ENCODE data around the gene DLG2.

The DLG2 gene

DNA sequence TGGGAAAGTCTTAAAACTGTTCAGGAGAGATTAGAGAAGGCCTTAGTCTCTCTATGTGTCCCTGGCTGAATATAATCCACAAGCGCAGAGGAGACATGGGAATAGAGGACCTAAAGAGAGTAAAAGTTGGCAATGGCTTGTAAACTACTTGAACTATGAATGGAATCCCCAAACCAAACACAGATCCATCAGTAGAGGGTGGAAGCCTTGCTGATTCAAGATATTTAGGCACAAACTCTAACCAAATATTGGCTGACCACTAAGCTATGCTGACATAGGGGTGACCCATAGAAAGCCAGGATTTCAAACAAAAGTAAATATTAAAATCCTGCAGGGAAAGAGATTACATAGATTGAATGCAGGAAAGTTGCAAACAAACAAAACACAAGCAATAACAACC is 439.2 kb downstream of the DLG2 start:
- H3K27ac Mint-ChIP-seq = no peak overlapping the region
- H3K36me3 Mint-ChIP-seq = peaks cover 2% of the 10 kb centered on the region
- H3K9me3 Mint-ChIP-seq = peaks cover 3% of the 10 kb centered on the region
- H3K4me1 Mint-ChIP-seq = no peaks in the 10 kb centered on the region
- DNase-seq (ENCODE audit: low spot score in 2 of 2) (no peak), ATAC-seq (ENCODE audit: low read depth) (no peak)
- H3K4me3 Mint-ChIP-seq = no peak overlapping the region
- no peaks in the 10 kb centered on the region for H3K27me3 Mint-ChIP-seq

DNA sequence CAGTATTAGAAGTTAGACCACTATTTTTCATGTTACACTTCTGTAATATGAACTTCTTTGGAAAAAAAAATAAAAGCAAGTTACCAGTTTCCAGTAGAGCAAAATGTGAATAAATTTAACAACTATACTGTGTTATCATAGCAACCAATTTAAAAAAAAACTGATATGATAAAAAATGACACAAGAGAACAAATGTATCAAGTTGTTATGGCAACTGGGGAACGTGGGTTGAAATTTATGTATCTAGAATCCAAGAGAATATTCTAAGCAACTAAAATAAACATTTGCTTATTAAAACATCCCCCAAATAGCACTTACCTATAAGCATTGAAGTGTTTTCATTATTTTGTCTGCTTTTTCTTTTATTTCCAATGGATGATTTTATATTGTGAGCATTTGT is 442.4 kb downstream of the DLG2 start:
- ATAC-seq (ENCODE audit: low read depth) = no peak

DNA sequence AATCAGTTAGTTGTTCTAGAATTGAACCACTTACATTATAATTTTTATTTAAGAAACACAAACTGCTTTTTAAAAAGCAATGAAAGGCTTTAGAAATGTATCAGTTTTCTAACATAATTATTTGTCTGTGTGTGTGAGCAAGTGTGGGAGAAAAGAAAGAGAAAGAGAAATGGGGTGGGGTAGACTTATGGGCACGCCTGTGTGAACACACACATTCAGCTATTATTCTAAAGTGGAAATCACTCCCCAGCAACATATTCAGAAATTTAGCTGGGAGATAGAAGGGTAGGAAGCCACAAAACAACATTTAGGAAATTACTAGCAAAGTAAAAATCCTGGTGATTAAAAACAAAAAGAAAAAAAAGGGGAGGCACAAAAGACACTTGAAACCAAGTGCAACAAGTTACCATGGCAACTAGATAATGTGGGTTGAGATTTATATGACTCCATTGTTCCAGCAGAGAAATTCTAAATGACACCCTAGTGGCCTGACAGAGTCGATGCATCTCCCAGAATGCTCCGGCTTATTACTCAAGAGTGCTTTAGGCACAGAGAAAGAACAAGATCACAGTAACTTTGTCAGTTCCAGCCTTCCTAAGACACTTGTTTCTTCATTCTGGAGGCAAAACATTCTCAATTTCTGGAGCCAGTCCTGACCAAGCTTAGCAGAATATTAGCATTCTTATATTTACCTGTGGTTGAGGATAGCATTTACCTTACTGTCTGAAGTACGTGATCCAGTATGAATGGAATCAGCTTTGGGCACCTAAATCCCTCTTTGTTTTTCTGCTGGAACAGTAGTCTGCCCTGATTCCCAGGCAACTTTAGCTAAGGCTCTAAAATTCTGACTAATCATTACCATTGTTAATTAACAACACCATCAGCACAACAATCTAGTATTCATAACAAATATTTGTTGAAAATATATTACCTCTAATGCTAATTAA is 444.4 kb downstream of the DLG2 start:
- no peaks in the 10 kb centered on the region for H3K9me3 Mint-ChIP-seq
- H3K36me3 Mint-ChIP-seq = no peaks in the 10 kb centered on the region
- H3K4me1 Mint-ChIP-seq = peaks cover 6% of the 10 kb centered on the region
- no peaks in the 10 kb centered on the region for H3K27me3 Mint-ChIP-seq
- H3K4me3 Mint-ChIP-seq = no peak overlapping the region
- H3K27ac Mint-ChIP-seq = no peak overlapping the region
- peak; percentile 92 for ATAC-seq (ENCODE audit: low read depth)
- DNase-seq (ENCODE audit: low spot score in 2 of 2) = peak in 1 of 2 donors; percentile 32

More for the DNA sequence above, 442.4 kb downstream of the DLG2 start:
- H3K4me1 Mint-ChIP-seq = peaks cover 6% of the 10 kb centered on the region
- no peak for DNase-seq (ENCODE audit: low spot score in 2 of 2)
- H3K4me3 Mint-ChIP-seq = no peak overlapping the region
- no peak overlapping the region for H3K27ac Mint-ChIP-seq
- peaks cover 3% of the 10 kb centered on the region for H3K9me3 Mint-ChIP-seq
- no peaks in the 10 kb centered on the region for H3K27me3 Mint-ChIP-seq
- H3K36me3 Mint-ChIP-seq = peaks cover 2% of the 10 kb centered on the region

DNA sequence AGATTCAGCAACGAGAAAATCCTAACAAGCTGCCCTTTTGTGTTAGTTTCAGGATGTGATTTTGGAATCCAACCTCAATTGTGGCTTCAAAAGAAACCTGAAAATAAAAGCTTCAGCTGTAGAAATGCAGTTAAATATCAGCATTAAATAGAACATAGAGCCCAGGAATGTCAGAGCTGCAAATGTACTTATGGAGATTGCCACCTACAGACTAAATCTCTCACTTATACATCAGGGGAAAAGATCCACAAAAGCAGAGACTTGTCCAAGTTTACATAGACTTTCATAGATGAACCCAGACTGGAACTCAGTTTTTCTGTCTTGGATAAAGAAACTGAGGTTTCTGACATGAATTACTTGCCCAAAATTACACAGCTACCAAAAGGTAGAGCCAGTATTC is 446.6 kb downstream of the DLG2 start:
- Mint-ChIP-seq H3K4me3 (no peak overlapping the region), H3K36me3 (no peaks in the 10 kb centered on the region), H3K27ac (no peak overlapping the region), H3K9me3 (peaks cover 3% of the 10 kb centered on the region), H3K27me3 (no peaks in the 10 kb centered on the region), H3K4me1 (peaks cover 6% of the 10 kb centered on the region)
- ATAC-seq (ENCODE audit: low read depth) (no peak), DNase-seq (ENCODE audit: low spot score in 2 of 2) (no peak)

DNA sequence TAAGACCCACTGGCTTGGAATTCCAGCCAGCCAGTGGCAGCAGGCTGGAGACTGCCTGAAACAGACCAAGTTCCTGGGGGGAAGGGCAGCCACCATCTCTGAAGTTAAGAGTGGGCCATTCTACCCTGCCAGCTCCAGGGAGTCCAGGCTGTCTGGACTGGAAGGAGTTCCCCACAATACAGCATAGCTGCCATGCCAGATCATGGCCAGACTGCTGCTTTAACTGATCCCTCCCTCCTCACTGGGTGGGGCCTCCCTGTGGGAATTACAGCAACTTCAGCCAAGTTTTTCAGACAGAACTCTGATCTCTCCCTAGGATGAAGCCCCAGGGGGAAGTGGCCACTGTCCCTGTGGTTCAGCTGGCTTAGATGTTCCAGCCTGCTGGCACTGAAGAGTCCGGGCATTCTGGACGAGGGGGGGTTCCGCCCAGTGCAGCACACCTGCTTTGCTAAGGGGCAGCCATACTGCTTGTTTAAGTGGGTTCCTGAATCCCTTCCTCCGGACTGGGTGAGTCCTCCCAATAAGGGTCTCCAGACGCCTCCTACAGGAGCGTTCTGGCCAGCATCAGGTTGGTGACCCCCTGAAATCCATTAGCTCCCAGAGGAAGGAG is 455.4 kb downstream of the DLG2 start:
- Mint-ChIP-seq H3K27me3 (peaks cover 2% of the 10 kb centered on the region), H3K4me1 (peaks cover 3% of the 10 kb centered on the region), H3K36me3 (peaks cover 12% of the 10 kb centered on the region), H3K9me3 (peaks cover 15% of the 10 kb centered on the region), H3K27ac (no peak overlapping the region), H3K4me3 (no peak overlapping the region)
- ATAC-seq (ENCODE audit: low read depth) (no peak), DNase-seq (ENCODE audit: low spot score in 2 of 2) (no peak)

DNA sequence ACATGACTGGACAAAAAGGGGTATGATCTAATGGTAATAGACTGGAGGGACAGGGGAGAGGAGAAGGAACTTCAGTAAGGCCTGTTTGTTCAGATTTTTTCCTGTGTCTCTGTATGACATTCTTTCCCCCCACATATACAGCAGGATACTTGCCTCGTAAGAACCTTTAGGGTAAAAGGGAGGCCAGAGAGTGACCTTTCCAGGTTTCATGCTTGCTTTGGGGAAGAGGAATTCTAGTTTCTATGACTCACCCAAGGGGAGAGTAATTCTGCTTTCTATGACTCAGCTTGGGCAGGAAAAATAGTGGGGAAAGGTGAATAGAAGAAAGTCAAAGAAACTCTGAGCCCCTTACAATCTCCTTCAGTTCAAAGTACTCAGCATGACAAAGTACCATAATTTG is 457.0 kb downstream of the DLG2 start:
- Mint-ChIP-seq H3K36me3 (peaks cover 12% of the 10 kb centered on the region), H3K9me3 (peaks cover 12% of the 10 kb centered on the region), H3K4me3 (no peak overlapping the region), H3K27ac (no peak overlapping the region), H3K4me1 (peaks cover 8% of the 10 kb centered on the region), H3K27me3 (peaks cover 2% of the 10 kb centered on the region)
- DNase-seq (ENCODE audit: low spot score in 2 of 2) (no peak), ATAC-seq (ENCODE audit: low read depth) (no peak)

DNA sequence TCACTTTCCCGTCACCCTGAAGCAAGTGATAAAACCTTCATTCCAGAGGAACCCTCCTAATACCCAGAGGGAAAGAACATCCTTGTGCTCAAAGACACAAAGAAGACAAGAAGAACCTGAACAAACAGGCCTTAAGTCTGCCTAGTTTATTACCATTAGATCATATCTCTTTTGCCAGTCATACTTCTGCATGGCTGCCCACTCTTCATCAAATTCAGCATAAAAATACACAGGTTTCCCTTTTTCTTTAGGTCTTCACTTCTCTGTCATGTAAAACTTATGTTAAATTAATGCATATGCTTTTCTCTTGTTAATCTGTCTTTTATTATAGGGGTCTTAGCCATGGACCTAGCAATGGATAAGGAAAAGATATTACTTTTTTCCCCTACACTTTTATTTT is 459.7 kb downstream of the DLG2 start:
- peaks cover 2% of the 10 kb centered on the region for H3K27me3 Mint-ChIP-seq
- no peak overlapping the region for H3K4me3 Mint-ChIP-seq
- peaks cover under 1% of the 10 kb centered on the region for H3K9me3 Mint-ChIP-seq
- DNase-seq (ENCODE audit: low spot score in 2 of 2) (no peak), ATAC-seq (ENCODE audit: low read depth) (no peak)
- H3K27ac Mint-ChIP-seq = no peak overlapping the region
- H3K4me1 Mint-ChIP-seq = peaks cover 8% of the 10 kb centered on the region
- peaks cover 3% of the 10 kb centered on the region for H3K36me3 Mint-ChIP-seq

DNA sequence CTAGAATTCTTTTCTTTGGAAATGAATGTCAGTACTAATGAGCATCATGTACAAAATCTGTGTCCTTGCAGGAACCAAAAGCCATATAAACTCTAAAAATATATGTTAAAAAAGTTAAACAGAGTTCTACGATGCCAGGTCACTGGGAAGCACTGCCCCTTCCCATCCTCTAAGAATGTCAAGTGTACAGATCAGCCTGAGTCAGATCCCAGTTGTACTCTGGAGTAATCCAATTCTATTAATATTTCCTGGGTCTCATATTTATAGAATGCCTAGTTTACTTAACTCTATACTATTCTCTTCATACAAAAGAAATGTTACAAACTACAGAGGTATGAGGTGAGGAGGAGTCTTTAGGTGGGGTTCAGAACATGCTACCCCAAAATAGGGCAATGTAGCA is 460.1 kb downstream of the DLG2 start:
- ATAC-seq (ENCODE audit: low read depth) = no peak
- H3K27ac Mint-ChIP-seq = no peak overlapping the region
- H3K36me3 Mint-ChIP-seq = peaks cover 2% of the 10 kb centered on the region
- no peak for DNase-seq (ENCODE audit: low spot score in 2 of 2)
- no peak overlapping the region for H3K4me3 Mint-ChIP-seq
- H3K27me3 Mint-ChIP-seq = peaks cover 2% of the 10 kb centered on the region
- H3K9me3 Mint-ChIP-seq = no peaks in the 10 kb centered on the region
- H3K4me1 Mint-ChIP-seq = peaks cover 8% of the 10 kb centered on the region

DNA sequence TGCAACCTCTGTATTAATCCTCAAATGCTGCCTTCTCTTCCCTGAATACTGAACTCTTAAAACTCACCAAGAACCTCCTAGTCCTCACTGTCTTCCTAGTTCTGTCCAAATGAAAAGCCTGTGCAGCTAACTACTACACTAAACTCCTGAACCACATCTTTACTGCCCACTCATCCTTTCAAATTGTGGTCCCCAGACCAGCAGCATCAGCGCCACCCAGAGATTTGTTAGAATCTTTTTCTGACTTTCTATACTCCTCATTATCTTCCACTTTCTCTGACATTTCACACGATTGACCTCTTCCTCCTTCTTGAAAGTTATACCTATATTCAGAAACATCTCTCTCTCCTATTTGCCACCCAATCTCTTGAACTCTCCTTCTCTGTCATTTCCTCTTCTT is 461.3 kb downstream of the DLG2 start:
- ATAC-seq (ENCODE audit: low read depth) = no peak
- no peaks in the 10 kb centered on the region for H3K9me3 Mint-ChIP-seq
- H3K27me3 Mint-ChIP-seq = peaks cover 2% of the 10 kb centered on the region
- H3K4me1 Mint-ChIP-seq = peaks cover 6% of the 10 kb centered on the region
- no peak overlapping the region for H3K4me3 Mint-ChIP-seq
- DNase-seq (ENCODE audit: low spot score in 2 of 2) = no peak
- no peak overlapping the region for H3K27ac Mint-ChIP-seq
- H3K36me3 Mint-ChIP-seq = peaks cover 2% of the 10 kb centered on the region

DNA sequence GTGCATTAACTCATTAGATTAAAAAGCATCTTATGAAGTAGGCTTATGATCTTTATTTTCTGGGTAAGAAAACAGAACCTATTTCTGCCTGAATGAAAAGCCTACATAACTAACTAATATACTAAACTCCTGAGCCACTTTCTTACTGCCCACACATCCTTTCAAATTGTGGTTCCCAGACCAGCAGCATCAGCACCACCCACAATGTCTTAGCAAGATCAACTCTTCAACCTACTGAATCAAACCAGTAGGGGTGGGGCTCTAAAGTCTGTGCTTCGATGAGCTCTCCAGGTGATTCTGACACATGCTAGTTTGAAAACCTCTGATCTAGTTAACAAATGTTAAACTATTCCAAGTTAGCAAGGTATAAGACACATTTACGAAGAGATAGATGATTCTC is 462.4 kb downstream of the DLG2 start:
- Mint-ChIP-seq H3K4me1 (peaks cover 6% of the 10 kb centered on the region), H3K4me3 (no peak overlapping the region), H3K36me3 (no peaks in the 10 kb centered on the region), H3K27me3 (no peaks in the 10 kb centered on the region), H3K9me3 (no peaks in the 10 kb centered on the region), H3K27ac (peak overlapping the region; percentile 2)
- DNase-seq (ENCODE audit: low spot score in 2 of 2) (no peak), ATAC-seq (ENCODE audit: low read depth) (no peak)

DNA sequence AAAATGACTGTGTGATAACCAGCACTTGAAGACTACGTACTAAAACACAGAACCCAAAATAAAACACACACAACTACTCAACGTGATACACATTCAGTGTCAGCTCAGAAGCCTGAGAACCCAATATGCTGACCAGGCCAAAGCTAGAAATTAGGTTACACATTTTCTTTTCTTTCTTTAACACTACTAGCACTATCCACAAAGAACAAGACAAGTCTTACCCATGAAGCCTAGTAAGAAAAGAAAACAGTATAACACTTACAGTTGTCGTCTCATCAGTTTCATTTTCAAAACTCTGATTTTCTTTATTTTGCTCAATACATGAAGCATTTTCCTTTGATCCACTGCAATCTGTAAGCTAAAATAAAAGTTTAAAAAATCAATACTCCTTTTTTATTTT is 472.9 kb downstream of the DLG2 start:
- peaks cover 3% of the 10 kb centered on the region for H3K9me3 Mint-ChIP-seq
- H3K4me1 Mint-ChIP-seq = no peaks in the 10 kb centered on the region
- H3K36me3 Mint-ChIP-seq = peaks cover 4% of the 10 kb centered on the region
- H3K27me3 Mint-ChIP-seq = peaks cover 2% of the 10 kb centered on the region
- no peak overlapping the region for H3K27ac Mint-ChIP-seq
- DNase-seq (ENCODE audit: low spot score in 2 of 2) (no peak), ATAC-seq (ENCODE audit: low read depth) (no peak)
- no peak overlapping the region for H3K4me3 Mint-ChIP-seq

DNA sequence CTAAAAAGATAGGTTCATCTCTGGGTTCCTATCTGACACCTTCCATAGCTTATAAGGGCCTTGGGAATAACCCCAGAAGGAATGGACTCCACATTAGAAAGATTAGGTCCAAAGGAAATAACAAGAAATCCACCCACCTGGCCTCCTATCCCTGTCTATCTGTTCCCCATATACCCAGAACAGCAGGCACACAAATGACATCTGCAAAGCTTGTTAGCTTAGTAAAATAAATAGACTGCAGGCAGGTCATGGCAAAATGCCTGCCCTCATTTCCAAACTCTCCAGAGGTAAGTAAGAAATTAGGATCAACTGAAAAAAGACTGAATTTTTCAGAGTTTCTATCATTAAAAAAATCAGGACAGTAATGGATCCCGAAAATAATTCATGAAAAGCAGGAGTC is 489.5 kb downstream of the DLG2 start:
- Mint-ChIP-seq H3K27ac (no peak overlapping the region), H3K9me3 (peaks cover 9% of the 10 kb centered on the region), H3K36me3 (no peaks in the 10 kb centered on the region), H3K4me1 (no peaks in the 10 kb centered on the region), H3K27me3 (no peaks in the 10 kb centered on the region), H3K4me3 (no peak overlapping the region)
- no peak for DNase-seq (ENCODE audit: low spot score in 2 of 2)
- ATAC-seq (ENCODE audit: low read depth) = no peak

DNA sequence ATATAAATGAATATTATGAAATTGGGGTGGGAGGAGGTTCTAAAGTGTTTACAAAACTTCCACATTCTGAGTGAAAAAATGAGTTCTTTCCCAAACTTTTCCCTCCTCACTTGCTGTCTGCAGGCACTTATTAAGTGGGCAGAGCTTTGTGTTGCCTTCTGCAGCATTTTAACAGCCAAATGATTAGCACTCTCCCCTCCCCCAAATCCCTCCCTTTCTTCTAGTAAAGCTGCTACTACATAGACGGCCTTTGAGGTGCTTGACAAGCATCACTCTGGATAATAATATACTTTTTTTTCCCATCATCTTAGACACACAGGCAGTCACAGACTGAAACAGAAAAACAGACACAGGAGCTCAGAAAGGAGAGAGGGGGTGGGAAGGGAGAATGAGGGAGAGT is 493.5 kb downstream of the DLG2 start:
- H3K36me3 Mint-ChIP-seq = no peaks in the 10 kb centered on the region
- no peaks in the 10 kb centered on the region for H3K4me1 Mint-ChIP-seq
- H3K27me3 Mint-ChIP-seq = no peaks in the 10 kb centered on the region
- ATAC-seq (ENCODE audit: low read depth) = no peak
- H3K27ac Mint-ChIP-seq = no peak overlapping the region
- no peak for DNase-seq (ENCODE audit: low spot score in 2 of 2)
- H3K9me3 Mint-ChIP-seq = no peaks in the 10 kb centered on the region
- no peak overlapping the region for H3K4me3 Mint-ChIP-seq

DNA sequence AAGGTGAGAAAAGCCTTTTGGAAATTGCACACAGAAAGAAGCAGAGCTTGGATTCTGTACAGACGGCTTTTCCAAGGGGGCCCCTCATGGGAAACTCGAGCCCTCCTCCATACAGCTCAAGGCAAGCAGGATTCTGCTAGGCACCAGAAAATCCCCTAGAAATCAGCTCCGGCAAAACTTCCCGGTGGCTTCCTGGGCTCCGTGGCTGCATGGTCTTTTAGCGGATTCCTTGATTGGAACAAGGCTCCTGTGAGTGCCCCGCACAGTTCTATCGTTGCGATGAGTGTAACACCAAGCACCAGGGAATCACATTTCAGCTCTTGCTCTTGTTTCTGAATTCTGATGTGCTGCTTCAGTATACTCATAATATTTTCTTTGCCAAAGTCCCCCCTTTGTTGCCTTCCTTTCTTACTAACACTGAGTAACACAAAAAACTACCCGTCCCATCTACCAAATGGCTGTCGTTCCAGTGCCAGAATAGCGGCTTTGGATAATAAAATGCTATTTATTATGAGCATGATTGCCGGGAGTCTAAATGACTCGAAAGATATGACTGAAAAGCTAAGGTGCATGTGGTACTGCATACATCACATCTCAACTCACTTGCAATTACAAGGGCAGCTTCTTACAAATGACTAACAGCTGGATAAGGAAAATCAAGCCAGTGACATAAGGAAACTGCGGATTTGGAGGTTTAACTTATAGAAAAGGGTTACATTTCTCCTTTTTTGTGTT is 494.1 kb downstream of the DLG2 start:
- H3K9me3 Mint-ChIP-seq = no peaks in the 10 kb centered on the region
- H3K4me1 Mint-ChIP-seq = no peaks in the 10 kb centered on the region
- no peak for ATAC-seq (ENCODE audit: low read depth)
- DNase-seq (ENCODE audit: low spot score in 2 of 2) = no peak
- no peak overlapping the region for H3K27ac Mint-ChIP-seq
- no peak overlapping the region for H3K4me3 Mint-ChIP-seq
- no peaks in the 10 kb centered on the region for H3K36me3 Mint-ChIP-seq
- no peaks in the 10 kb centered on the region for H3K27me3 Mint-ChIP-seq

Data from memory B cell (primary cell).